ENCODE measurements around the gene MKRN2. TPM values are rescaled to one million over a fixed set of nuclear protein-coding genes. Genes with fewer than 3 reads are reported as not detected.

The MKRN2 gene, protein sequence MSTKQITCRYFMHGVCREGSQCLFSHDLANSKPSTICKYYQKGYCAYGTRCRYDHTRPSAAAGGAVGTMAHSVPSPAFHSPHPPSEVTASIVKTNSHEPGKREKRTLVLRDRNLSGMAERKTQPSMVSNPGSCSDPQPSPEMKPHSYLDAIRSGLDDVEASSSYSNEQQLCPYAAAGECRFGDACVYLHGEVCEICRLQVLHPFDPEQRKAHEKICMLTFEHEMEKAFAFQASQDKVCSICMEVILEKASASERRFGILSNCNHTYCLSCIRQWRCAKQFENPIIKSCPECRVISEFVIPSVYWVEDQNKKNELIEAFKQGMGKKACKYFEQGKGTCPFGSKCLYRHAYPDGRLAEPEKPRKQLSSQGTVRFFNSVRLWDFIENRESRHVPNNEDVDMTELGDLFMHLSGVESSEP
- 26.8 and 31.2 TPM in 2 replicates for total RNA-seq

DNA sequence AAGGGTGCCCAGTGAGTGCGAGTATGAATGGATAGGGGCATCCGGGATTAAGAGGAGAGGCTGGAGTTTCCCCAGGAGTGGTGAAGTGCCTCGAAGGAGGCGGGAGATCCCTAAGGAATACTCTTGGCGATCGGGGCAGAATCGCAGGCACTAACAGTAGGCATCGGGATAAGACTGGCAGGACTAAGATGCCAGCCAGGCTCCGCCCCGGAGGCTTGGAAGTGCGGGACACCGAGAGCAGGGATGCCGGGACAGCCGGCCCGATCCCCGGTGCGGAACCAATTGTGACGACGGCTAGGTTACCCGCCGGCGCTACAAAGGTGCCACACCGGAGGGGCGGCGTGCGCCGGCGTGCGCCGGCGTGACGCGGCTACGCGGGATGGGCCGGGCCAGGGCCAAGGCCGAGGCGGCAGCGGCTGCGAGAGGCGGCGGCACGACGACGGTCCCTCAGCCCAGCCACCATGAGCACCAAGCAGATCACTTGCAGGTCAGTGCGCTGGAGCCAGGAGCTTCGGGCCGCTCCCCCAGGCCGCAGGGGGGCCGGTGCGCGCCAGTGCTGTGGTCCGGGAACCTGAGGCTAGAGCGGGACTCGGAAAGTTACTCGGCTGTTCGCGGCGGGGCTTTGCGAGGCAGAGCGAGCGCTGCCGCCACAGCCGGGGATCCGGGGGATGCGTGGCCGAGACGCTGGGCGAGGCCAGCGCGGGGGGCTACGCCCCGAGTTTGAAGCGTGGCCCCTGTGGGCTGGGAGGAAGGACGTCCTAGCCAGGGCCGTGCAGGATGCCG, at the start of gene MKRN2:
Gene MKRN2, plus strand, starts transcription at position 398 of the 783 bp plus-strand sequence. Its CDS starts 64 bp downstream, at position 462.

DNA sequence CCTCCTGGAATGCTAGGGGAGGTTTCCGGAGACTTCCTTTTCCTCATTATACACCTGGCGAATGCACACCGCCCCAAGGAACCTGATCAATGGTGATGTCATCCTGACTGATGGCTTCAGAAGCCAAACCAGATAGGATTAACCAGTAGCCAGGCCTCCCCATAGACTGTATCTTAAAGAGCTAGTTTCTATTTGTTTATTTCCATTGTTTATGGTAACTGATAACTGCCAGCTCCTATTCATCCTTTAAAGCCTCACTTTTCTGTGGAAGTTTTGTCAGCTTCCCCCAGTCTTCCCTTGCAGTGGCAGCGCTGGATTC, 11.5 kb upstream of the MKRN2 start, which contains the start of gene MKRN2OS:
Gene MKRN2OS, minus strand, starts transcription at position 27 of the 319 bp plus-strand sequence. CDS start 35 bp downstream, outside the sequence.

Other genes with a start within 250 kb of the MKRN2 start
- 7.6 and 11.6 TPM in 2 replicates for gene TSEN2, start 72.6 kb upstream of the MKRN2 start, total RNA-seq
- gene MKRN2OS, start 11.6 kb upstream of the MKRN2 start, total RNA-seq: not detected in 2 replicates
- gene RAF1, start 107.0 kb downstream of the MKRN2 start, total RNA-seq: 62.1 and 67.6 TPM in 2 replicates
- not detected in 2 replicates for gene TMEM40, start 202.2 kb downstream of the MKRN2 start, total RNA-seq
- 0.69 and 0.98 TPM in 2 replicates for gene CAND2, start 239.6 kb downstream of the MKRN2 start, total RNA-seq